ENCODE results near the gene CFAP206. TPM values are rescaled to one million over a fixed set of nuclear protein-coding genes. Genes with fewer than 3 reads are reported as not detected.
"Not testable (repeated sequence)": the region's sequence is repeated elsewhere in the genome, so short reads cannot be mapped to it uniquely, and the experiment has no call there.

CFAP206 gene
- total RNA-seq, 1 donor from 2014 or later: 0.20 TPM

GRCh38 chr6:87421576-87421975, 13.8 kb downstream of the CFAP206 start:
- no peak for DNase-seq (ENCODE audit: low read depth, low spot score)

- no peak for DNase-seq (ENCODE audit: low read depth, low spot score)
Observed at GRCh38 chr6:87426789-87427188, 19.0 kb downstream of the CFAP206 start.

- no peak for DNase-seq (ENCODE audit: low read depth, low spot score)
Observed at GRCh38 chr6:87430499-87430898, 22.7 kb downstream of the CFAP206 start.

- no peak for DNase-seq (ENCODE audit: low read depth, low spot score)
Observed at GRCh38 chr6:87431263-87431662, 23.5 kb downstream of the CFAP206 start.

GRCh38 chr6:87436435-87436834, 28.7 kb downstream of the CFAP206 start:
- DNase-seq (ENCODE audit: low read depth, low spot score): peak; percentile 26

- no peak for DNase-seq (ENCODE audit: low read depth, low spot score)
Observed at GRCh38 chr6:87441711-87442110, 33.9 kb downstream of the CFAP206 start.

GRCh38 chr6:87444362-87444761, 36.6 kb downstream of the CFAP206 start:
- no peak for DNase-seq (ENCODE audit: low read depth, low spot score)

- DNase-seq (ENCODE audit: low read depth, low spot score): no peak
Observed at GRCh38 chr6:87465051-87465450, 57.3 kb downstream of the CFAP206 start.

GRCh38 chr6:87472525-87473418, 65.0 kb downstream of the CFAP206 start, which contains the start of gene SLC35A1:
Gene SLC35A1, plus strand, starts transcription at chr6:87472974. Its CDS starts 30 bp downstream, at chr6:87473004.
- DNase-seq (ENCODE audit: low read depth, low spot score): peak; percentile 39

- no peak for DNase-seq (ENCODE audit: low read depth, low spot score)
Observed at GRCh38 chr6:87473419-87473903, 65.7 kb downstream of the CFAP206 start.

- no peak for DNase-seq (ENCODE audit: low read depth, low spot score)
Observed at GRCh38 chr6:87481931-87482330, 74.2 kb downstream of the CFAP206 start.

GRCh38 chr6:87482366-87482765, 74.6 kb downstream of the CFAP206 start:
- DNase-seq (ENCODE audit: low read depth, low spot score): no peak

- no peak for DNase-seq (ENCODE audit: low read depth, low spot score)
Observed at GRCh38 chr6:87483929-87484328, 76.2 kb downstream of the CFAP206 start.

GRCh38 chr6:87484491-87484890, 76.7 kb downstream of the CFAP206 start:
- DNase-seq (ENCODE audit: low read depth, low spot score): no peak

GRCh38 chr6:87487555-87487954, 79.8 kb downstream of the CFAP206 start:
- DNase-seq (ENCODE audit: low read depth, low spot score): peak; percentile 47

GRCh38 chr6:87489326-87489725, 81.6 kb downstream of the CFAP206 start:
- DNase-seq (ENCODE audit: low read depth, low spot score): not testable (repeated sequence)

GRCh38 chr6:87494761-87495422, 87.1 kb downstream of the CFAP206 start:
- no peak for DNase-seq (ENCODE audit: low read depth, low spot score)

- no peak for DNase-seq (ENCODE audit: low read depth, low spot score)
Observed at GRCh38 chr6:87498048-87498447, 90.3 kb downstream of the CFAP206 start.

GRCh38 chr6:87501809-87502572, 94.2 kb downstream of the CFAP206 start:
- no peak for DNase-seq (ENCODE audit: low read depth, low spot score)

- DNase-seq (ENCODE audit: low read depth, low spot score): no peak
Observed at GRCh38 chr6:87504441-87504840, 96.7 kb downstream of the CFAP206 start.

Data from pulmonary artery endothelial cell (primary cell).